ENCODE results near the gene CFTR.
"Not testable (repeated sequence)": the region's sequence is repeated elsewhere in the genome, so short reads cannot be mapped to it uniquely, and the experiment has no call there.

CFTR gene

GRCh38 chr7:117502331-117502730 is 22.5 kb downstream of the CFTR start:
- DNase-seq (ENCODE audit: low spot score), result no peak

DNA sequence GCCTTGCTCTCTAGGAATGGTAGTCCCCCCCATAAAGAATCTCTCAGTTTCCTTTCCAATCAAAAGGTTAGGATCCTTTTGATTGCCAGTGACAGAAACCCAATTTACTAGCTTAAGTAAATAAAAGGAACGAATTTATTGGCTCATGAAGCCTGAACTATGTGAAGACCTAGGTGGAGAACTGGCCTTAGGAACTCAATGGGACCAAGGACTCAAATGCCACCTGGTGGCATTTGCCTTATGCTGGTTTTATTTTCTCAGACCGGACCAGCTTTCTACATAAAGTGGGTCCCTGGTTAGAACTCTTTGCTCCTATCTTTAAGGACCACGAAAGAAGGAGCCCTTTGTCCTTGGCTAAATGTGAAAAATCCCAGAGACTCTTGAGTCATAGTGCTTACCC is 25.4 kb downstream of the CFTR start:
- DNase-seq (ENCODE audit: low spot score), result no peak

- DNase-seq (ENCODE audit: low spot score), result no peak
Observed at GRCh38 chr7:117508676-117509075, 28.9 kb downstream of the CFTR start.

GRCh38 chr7:117517194-117517593 is 37.4 kb downstream of the CFTR start:
- not testable (repeated sequence) for DNase-seq (ENCODE audit: low spot score)

- no peak for DNase-seq (ENCODE audit: low spot score)
Observed at GRCh38 chr7:117530390-117530789, 50.6 kb downstream of the CFTR start.

GRCh38 chr7:117531595-117532244 is 51.9 kb downstream of the CFTR start:
- no peak for DNase-seq (ENCODE audit: low spot score)

- DNase-seq (ENCODE audit: low spot score), result no peak
Observed at GRCh38 chr7:117538053-117538452, 58.2 kb downstream of the CFTR start.

DNA sequence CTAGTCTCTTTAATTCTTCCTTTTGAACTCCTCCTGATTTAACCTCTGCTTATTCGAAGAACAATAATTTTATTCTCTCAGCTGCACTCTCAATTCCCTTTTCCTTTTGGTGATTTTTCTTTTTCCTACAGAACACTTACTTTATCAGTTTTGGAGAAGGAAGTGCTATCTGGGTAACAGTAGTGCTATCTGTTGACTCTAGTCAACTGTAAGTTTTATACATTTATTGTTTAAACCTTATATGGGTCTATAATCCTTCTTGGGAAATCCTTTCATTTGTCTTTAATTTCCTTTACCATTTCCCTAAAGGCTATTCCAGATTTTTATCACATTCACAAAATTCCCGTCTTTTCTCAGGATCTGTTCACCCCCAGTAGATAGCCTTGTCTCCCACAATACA is 64.2 kb downstream of the CFTR start:
- DNase-seq (ENCODE audit: low spot score), result no peak

GRCh38 chr7:117548035-117548434 is 68.2 kb downstream of the CFTR start:
- DNase-seq (ENCODE audit: low spot score), result no peak

DNA sequence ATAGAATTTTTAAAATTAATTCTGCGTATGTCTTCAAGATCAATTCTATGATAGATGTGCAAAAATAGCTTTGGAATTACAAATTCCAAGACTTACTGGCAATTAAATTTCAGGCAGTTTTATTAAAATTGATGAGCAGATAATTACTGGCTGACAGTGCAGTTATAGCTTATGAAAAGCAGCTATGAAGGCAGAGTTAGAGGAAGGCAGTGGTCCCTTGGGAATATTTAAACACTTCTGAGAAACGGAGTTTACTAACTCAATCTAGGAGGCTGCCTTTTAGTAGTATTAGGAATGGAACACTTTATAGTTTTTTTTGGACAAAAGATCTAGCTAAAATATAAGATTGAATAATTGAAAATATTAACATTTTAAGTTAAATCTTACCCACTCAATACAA is 70.8 kb downstream of the CFTR start:
- DNase-seq (ENCODE audit: low spot score), result no peak

GRCh38 chr7:117552660-117553059 is 72.8 kb downstream of the CFTR start:
- DNase-seq (ENCODE audit: low spot score), result no peak

DNA sequence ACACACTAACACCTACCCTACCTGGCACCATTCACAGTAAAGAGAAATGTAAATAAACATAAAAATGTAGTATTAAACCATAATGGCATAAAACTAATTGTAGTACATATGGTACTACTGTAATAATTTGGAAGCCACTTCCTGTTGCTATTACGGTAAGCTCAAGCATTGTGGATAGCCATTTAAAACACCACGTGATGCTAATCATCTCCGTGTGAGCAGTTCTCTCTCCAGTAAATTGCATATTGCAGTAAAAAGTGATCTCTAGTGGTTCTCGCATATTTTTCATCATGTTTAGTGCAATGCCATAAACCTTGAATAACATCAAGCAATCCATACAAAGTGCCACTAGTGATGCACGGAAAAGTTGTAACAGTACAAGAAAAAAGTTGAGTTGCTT is 75.4 kb downstream of the CFTR start:
- DNase-seq (ENCODE audit: low spot score), result no peak

- DNase-seq (ENCODE audit: low spot score), result no peak
Observed at GRCh38 chr7:117559391-117559790, 79.6 kb downstream of the CFTR start.

DNA sequence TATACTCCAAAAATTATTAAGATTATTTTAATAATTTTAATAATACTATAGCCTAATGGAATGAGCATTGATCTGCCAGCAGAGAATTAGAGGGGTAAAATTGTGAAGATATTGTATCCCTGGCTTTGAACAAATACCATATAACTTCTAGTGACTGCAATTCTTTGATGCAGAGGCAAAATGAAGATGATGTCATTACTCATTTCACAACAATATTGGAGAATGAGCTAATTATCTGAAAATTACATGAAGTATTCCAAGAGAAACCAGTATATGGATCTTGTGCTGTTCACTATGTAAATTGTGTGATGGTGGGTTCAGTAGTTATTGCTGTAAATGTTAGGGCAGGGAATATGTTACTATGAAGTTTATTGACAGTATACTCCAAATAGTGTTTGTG is 80.2 kb downstream of the CFTR start:
- DNase-seq (ENCODE audit: low spot score), result no peak

DNA sequence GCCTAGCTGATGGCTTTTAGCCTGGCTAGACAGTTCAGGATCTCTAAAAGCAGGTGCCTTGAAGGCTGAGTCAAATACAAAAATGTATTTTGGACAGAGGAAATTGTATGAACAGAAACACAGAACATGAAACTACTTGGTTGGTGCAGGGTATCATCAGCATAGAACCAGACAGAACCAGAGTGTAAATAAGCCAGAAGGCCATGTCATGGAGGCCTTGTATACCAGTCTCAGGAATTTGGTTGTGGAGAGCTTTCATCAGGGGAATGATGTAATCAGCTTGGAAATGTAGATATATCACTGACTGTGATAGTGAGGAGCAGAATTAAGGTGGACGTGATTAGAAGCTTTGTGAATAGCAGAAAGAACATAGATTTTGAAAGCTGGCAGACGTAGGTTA is 82.9 kb downstream of the CFTR start:
- no peak for DNase-seq (ENCODE audit: low spot score)

GRCh38 chr7:117564080-117564479 is 84.3 kb downstream of the CFTR start:
- DNase-seq (ENCODE audit: low spot score), result no peak

DNA sequence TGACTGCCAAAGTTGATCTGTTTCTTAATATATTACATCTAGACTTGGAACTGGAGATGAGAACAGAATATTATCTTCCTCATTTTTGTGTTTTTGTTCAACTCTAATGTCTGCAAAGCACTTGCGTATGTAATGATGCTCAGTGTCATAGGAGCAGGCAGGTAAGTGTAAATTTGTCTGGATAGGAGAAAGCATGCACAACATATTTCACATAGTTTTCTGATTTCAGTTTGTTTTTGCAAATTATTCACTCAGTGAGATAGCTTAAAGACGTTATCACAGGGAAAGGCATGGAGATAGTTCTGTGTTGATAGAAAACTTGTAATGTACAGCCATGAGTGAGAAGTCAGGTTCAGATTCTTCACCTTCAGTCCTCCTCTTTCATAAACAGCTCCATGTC is 84.8 kb downstream of the CFTR start:
- DNase-seq (ENCODE audit: low spot score), result no peak

DNA sequence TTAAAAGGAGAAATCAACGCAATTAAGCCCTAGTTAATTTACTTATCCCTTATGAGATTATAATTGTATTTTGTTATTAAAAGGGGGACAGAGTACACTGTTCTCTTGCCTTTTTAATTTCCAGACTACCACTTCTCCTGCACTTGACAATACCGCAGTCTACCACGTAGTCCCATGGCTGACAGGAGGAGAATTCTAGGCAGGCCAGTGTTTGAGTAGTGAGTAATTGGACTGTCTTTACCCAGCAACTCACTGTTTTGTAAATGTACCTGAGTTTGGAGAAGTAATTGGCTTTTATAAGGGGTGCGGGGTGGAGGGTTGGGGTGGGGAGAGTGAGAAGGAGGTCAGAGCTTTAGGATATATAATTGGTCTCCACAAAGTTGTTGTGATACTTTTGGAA is 85.4 kb downstream of the CFTR start:
- DNase-seq (ENCODE audit: low spot score), result no peak

DNA sequence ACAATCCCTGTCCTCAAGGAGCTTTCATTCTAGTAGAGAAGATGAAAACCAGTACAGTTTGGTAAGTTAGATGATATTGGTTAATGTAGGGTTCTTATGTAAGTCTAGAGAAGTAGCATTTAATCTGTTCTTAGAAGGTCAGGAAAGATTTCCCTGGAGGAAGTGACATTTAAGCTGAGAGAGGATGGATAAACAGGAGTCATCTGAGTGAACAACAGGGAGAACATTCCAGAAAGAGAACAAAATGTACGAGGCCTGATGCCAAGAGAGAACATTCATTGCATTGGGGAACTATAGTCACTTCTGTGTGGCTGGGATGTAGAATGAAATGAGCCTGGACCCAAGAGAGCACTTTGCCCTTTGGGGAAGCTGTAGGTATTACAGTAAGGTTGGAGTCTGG is 88.0 kb downstream of the CFTR start:
- DNase-seq (ENCODE audit: low spot score), result no peak

GRCh38 chr7:117572856-117573620 is 93.2 kb downstream of the CFTR start:
- no peak for DNase-seq (ENCODE audit: low spot score)

- DNase-seq (ENCODE audit: low spot score), result no peak
Observed at GRCh38 chr7:117581424-117581823, 101.6 kb downstream of the CFTR start.

DNA sequence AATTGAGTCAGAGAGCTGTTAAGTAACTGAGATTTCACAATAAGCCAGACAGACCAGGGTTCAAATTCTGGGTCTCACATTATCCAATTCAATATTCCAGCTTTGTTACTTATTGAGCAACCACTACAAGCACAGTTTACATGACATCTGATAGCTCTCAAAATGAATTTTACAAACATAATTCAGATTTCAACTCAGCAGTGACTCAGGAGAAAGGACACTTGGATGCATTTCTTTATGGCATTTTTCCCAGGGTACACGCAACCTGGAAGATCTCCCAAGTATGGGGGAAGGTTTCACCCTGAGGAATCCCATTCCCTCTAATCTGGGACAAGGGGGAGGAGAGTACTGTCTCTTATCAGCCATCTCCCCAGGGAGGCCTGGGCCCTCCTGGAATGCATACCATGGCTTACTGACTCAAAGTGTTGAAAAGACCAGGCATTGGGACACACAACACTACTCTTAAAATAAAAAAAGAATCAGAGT is 102.4 kb downstream of the CFTR start:
- DNase-seq (ENCODE audit: low spot score), result peak; percentile 52

- no peak for DNase-seq (ENCODE audit: low spot score)
Observed at GRCh38 chr7:117587931-117588330, 108.1 kb downstream of the CFTR start.

DNA sequence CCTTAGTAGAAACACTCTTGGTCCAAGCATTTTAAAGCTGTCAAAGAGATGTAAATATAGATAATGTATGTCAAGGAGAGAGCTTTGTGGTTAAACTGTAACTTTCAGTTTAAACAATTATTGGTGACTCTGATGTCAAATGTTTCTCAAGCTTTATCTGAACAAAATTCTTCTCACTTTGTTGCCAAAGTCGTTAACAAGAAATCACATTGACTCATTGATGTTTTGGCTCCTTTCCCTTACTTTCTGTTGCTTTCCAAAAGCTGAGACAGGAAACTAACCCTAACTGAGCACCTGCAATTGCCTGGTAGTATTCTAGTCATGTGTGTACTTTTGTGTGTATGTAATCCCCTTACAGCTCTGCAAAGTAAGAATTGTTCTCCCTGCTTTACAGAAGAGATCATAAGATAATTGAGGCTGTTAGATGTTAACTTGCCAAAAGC is 108.5 kb downstream of the CFTR start:
- DNase-seq (ENCODE audit: low spot score), result peak; percentile 10
